Breast epithelium (tissue), 3 donors: ENCODE data around the gene URB2.

ENCODE experiments used
- POLR2A ChIP-seq: fragments of 450-650 bp; IDR thresholded peaks from one replicate; pipeline ENCODE4 v1.6.1; 2016; ENCODE audit warnings: antibody characterized with exemption, mild to moderate bottlenecking, moderate library complexity
- POLR2AphosphoS5 ChIP-seq, 3 donors: sonication (generic); formaldehyde crosslinking; IDR thresholded peaks; one replicate each; pipeline ENCODE4 v1.6.1; 2017; ENCODE audit warnings: antibody characterized with exemption in 3 of 3
- TF ChIP-seq, protein P1 (sequence below), 3 donors: fragments of 450-650 bp; IDR thresholded peaks; one replicate each; pipeline ENCODE4 v1.5.1; 2016 to 2017; ENCODE audit warnings: antibody characterized with exemption in 3 of 3, mild to moderate bottlenecking in 3 of 3, moderate library complexity in 3 of 3

- TF ChIP-seq, protein P1, sequence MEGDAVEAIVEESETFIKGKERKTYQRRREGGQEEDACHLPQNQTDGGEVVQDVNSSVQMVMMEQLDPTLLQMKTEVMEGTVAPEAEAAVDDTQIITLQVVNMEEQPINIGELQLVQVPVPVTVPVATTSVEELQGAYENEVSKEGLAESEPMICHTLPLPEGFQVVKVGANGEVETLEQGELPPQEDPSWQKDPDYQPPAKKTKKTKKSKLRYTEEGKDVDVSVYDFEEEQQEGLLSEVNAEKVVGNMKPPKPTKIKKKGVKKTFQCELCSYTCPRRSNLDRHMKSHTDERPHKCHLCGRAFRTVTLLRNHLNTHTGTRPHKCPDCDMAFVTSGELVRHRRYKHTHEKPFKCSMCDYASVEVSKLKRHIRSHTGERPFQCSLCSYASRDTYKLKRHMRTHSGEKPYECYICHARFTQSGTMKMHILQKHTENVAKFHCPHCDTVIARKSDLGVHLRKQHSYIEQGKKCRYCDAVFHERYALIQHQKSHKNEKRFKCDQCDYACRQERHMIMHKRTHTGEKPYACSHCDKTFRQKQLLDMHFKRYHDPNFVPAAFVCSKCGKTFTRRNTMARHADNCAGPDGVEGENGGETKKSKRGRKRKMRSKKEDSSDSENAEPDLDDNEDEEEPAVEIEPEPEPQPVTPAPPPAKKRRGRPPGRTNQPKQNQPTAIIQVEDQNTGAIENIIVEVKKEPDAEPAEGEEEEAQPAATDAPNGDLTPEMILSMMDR (IDR thresholded peaks at IDR 0.05) = no peak
- no peak for TF ChIP-seq POLR2A
- TF ChIP-seq POLR2AphosphoS5 (IDR thresholded peaks at IDR 0.05) = no peak
These were observed 3.2 kb downstream of the URB2 start for GRCh38 chr1:229629261-229629660.
